ENCODE data around the gene MYOM3. TPM values are rescaled to one million over a fixed set of nuclear protein-coding genes. Genes with fewer than 3 reads are reported as not detected.

The MYOM3 gene
- polyA plus RNA-seq, 2 donors = 0.27 to 0.37 TPM

- H3K4me1 ChIP-seq (ENCODE audit: control insufficient read depth in 2 of 2, insufficient read depth in 2 of 2, low read length in 1 of 2) = peaks cover 0 to 3% of the 10 kb centered on the region in 2 donors
- no peaks in the 10 kb centered on the region for H3K27me3 ChIP-seq (ENCODE audit: control insufficient read depth in 1 of 2, insufficient read depth in 2 of 2, low read length in 2 of 2)
- H3K9me3 ChIP-seq (ENCODE audit: control insufficient read depth in 2 of 2, insufficient read depth in 1 of 2, low read depth in 1 of 2, low read length in 1 of 2) = no peaks in the 10 kb centered on the region
- no peak overlapping the region for H3K27ac ChIP-seq (ENCODE audit: low read depth in 2 of 2, low read length in 1 of 2)
- H3K4me3 ChIP-seq (ENCODE audit: low read depth in 1 of 2, low read length in 2 of 2) = no peak overlapping the region
- 76 to 83% methylated on average over 9 of the region's 9 CpGs for WGBS, 2 donors
- H3K36me3 ChIP-seq (ENCODE audit: control insufficient read depth in 2 of 2, insufficient read depth in 2 of 2, low read length in 1 of 2) = no peaks in the 10 kb centered on the region
Measured at GRCh38 chr1:24093732-24094131, 18.2 kb downstream of the MYOM3 start.

- Histone ChIP-seq H3K36me3 (ENCODE audit: control insufficient read depth in 2 of 2, insufficient read depth in 2 of 2, low read length in 1 of 2) (no peaks in the 10 kb centered on the region), H3K27ac (ENCODE audit: low read depth in 2 of 2, low read length in 1 of 2) (no peak overlapping the region), H3K4me1 (ENCODE audit: control insufficient read depth in 2 of 2, insufficient read depth in 2 of 2, low read length in 1 of 2) (peaks cover 0 to 3% of the 10 kb centered on the region in 2 donors), H3K9me3 (ENCODE audit: control insufficient read depth in 2 of 2, insufficient read depth in 1 of 2, low read depth in 1 of 2, low read length in 1 of 2) (no peaks in the 10 kb centered on the region), H3K27me3 (ENCODE audit: control insufficient read depth in 1 of 2, insufficient read depth in 2 of 2, low read length in 2 of 2) (no peaks in the 10 kb centered on the region), H3K4me3 (ENCODE audit: low read depth in 1 of 2, low read length in 2 of 2) (no peak overlapping the region)
- 92 to 95% methylated on average over 9 of the region's 9 CpGs for WGBS, 2 donors
Measured at GRCh38 chr1:24092979-24093378, 19.0 kb downstream of the MYOM3 start.

GRCh38 chr1:24091971-24092482 is 19.9 kb downstream of the MYOM3 start:
- no peaks in the 10 kb centered on the region for H3K9me3 ChIP-seq (ENCODE audit: control insufficient read depth in 2 of 2, insufficient read depth in 1 of 2, low read depth in 1 of 2, low read length in 1 of 2)
- no peaks in the 10 kb centered on the region for H3K27me3 ChIP-seq (ENCODE audit: control insufficient read depth in 1 of 2, insufficient read depth in 2 of 2, low read length in 2 of 2)
- no peak overlapping the region for H3K27ac ChIP-seq (ENCODE audit: low read depth in 2 of 2, low read length in 1 of 2)
- no peak overlapping the region for H3K4me3 ChIP-seq (ENCODE audit: low read depth in 1 of 2, low read length in 2 of 2)
- 75 to 81% methylated on average over 13 of the region's 13 CpGs for WGBS, 2 donors
- peaks cover 0 to 3% of the 10 kb centered on the region in 2 donors for H3K4me1 ChIP-seq (ENCODE audit: control insufficient read depth in 2 of 2, insufficient read depth in 2 of 2, low read length in 1 of 2)
- no peaks in the 10 kb centered on the region for H3K36me3 ChIP-seq (ENCODE audit: control insufficient read depth in 2 of 2, insufficient read depth in 2 of 2, low read length in 1 of 2)

- H3K27me3 ChIP-seq (ENCODE audit: control insufficient read depth in 1 of 2, insufficient read depth in 2 of 2, low read length in 2 of 2) = no peaks in the 10 kb centered on the region
- no peak overlapping the region for H3K27ac ChIP-seq (ENCODE audit: low read depth in 2 of 2, low read length in 1 of 2)
- H3K9me3 ChIP-seq (ENCODE audit: control insufficient read depth in 2 of 2, insufficient read depth in 1 of 2, low read depth in 1 of 2, low read length in 1 of 2) = no peaks in the 10 kb centered on the region
- peaks cover 0 to 3% of the 10 kb centered on the region in 2 donors for H3K4me1 ChIP-seq (ENCODE audit: control insufficient read depth in 2 of 2, insufficient read depth in 2 of 2, low read length in 1 of 2)
- no peak overlapping the region for H3K4me3 ChIP-seq (ENCODE audit: low read depth in 1 of 2, low read length in 2 of 2)
- no peaks in the 10 kb centered on the region for H3K36me3 ChIP-seq (ENCODE audit: control insufficient read depth in 2 of 2, insufficient read depth in 2 of 2, low read length in 1 of 2)
- WGBS, 2 donors = 94 to 95% methylated on average over 11 of the region's 11 CpGs
Measured at GRCh38 chr1:24090736-24091135, 21.2 kb downstream of the MYOM3 start.

- Histone ChIP-seq H3K9me3 (ENCODE audit: control insufficient read depth in 2 of 2, insufficient read depth in 1 of 2, low read depth in 1 of 2, low read length in 1 of 2) (no peaks in the 10 kb centered on the region), H3K36me3 (ENCODE audit: control insufficient read depth in 2 of 2, insufficient read depth in 2 of 2, low read length in 1 of 2) (no peaks in the 10 kb centered on the region), H3K4me1 (ENCODE audit: control insufficient read depth in 2 of 2, insufficient read depth in 2 of 2, low read length in 1 of 2) (peaks cover 0 to 3% of the 10 kb centered on the region in 2 donors), H3K4me3 (ENCODE audit: low read depth in 1 of 2, low read length in 2 of 2) (no peak overlapping the region), H3K27me3 (ENCODE audit: control insufficient read depth in 1 of 2, insufficient read depth in 2 of 2, low read length in 2 of 2) (no peaks in the 10 kb centered on the region), H3K27ac (ENCODE audit: low read depth in 2 of 2, low read length in 1 of 2) (no peak overlapping the region)
- WGBS, 2 donors = 56 to 61% methylated on average over 14 of the region's 14 CpGs
Measured at GRCh38 chr1:24089743-24090555, 22.0 kb downstream of the MYOM3 start.

- Histone ChIP-seq H3K36me3 (ENCODE audit: control insufficient read depth in 2 of 2, insufficient read depth in 2 of 2, low read length in 1 of 2) (no peaks in the 10 kb centered on the region), H3K27ac (ENCODE audit: low read depth in 2 of 2, low read length in 1 of 2) (no peak overlapping the region), H3K4me1 (ENCODE audit: control insufficient read depth in 2 of 2, insufficient read depth in 2 of 2, low read length in 1 of 2) (peaks cover 0 to 3% of the 10 kb centered on the region in 2 donors), H3K4me3 (ENCODE audit: low read depth in 1 of 2, low read length in 2 of 2) (no peak overlapping the region), H3K27me3 (ENCODE audit: control insufficient read depth in 1 of 2, insufficient read depth in 2 of 2, low read length in 2 of 2) (no peaks in the 10 kb centered on the region), H3K9me3 (ENCODE audit: control insufficient read depth in 2 of 2, insufficient read depth in 1 of 2, low read depth in 1 of 2, low read length in 1 of 2) (no peaks in the 10 kb centered on the region)
- 79 to 82% methylated on average over 14 of the region's 14 CpGs for WGBS, 2 donors
Measured at GRCh38 chr1:24089027-24089742, 22.8 kb downstream of the MYOM3 start.

GRCh38 chr1:24086466-24086865 is 25.5 kb downstream of the MYOM3 start:
- WGBS, 2 donors = 94% methylated on average over 16 of the region's 16 CpGs
- H3K27ac ChIP-seq (ENCODE audit: low read depth in 2 of 2, low read length in 1 of 2) = no peak overlapping the region
- peaks cover 0 to 3% of the 10 kb centered on the region in 2 donors for H3K4me1 ChIP-seq (ENCODE audit: control insufficient read depth in 2 of 2, insufficient read depth in 2 of 2, low read length in 1 of 2)
- no peaks in the 10 kb centered on the region for H3K27me3 ChIP-seq (ENCODE audit: control insufficient read depth in 1 of 2, insufficient read depth in 2 of 2, low read length in 2 of 2)
- H3K36me3 ChIP-seq (ENCODE audit: control insufficient read depth in 2 of 2, insufficient read depth in 2 of 2, low read length in 1 of 2) = no peaks in the 10 kb centered on the region
- H3K4me3 ChIP-seq (ENCODE audit: low read depth in 1 of 2, low read length in 2 of 2) = no peak overlapping the region
- H3K9me3 ChIP-seq (ENCODE audit: control insufficient read depth in 2 of 2, insufficient read depth in 1 of 2, low read depth in 1 of 2, low read length in 1 of 2) = no peaks in the 10 kb centered on the region

- no peak overlapping the region for H3K4me3 ChIP-seq (ENCODE audit: low read depth in 1 of 2, low read length in 2 of 2)
- H3K27ac ChIP-seq (ENCODE audit: low read depth in 2 of 2, low read length in 1 of 2) = no peak overlapping the region
- H3K27me3 ChIP-seq (ENCODE audit: control insufficient read depth in 1 of 2, insufficient read depth in 2 of 2, low read length in 2 of 2) = no peaks in the 10 kb centered on the region
- 65 to 93% methylated on average over 3 of the region's 3 CpGs for WGBS, 2 donors
- no peaks in the 10 kb centered on the region for H3K9me3 ChIP-seq (ENCODE audit: control insufficient read depth in 2 of 2, insufficient read depth in 1 of 2, low read depth in 1 of 2, low read length in 1 of 2)
- peaks cover 0 to 3% of the 10 kb centered on the region in 2 donors for H3K4me1 ChIP-seq (ENCODE audit: control insufficient read depth in 2 of 2, insufficient read depth in 2 of 2, low read length in 1 of 2)
- H3K36me3 ChIP-seq (ENCODE audit: control insufficient read depth in 2 of 2, insufficient read depth in 2 of 2, low read length in 1 of 2) = no peaks in the 10 kb centered on the region
Measured at GRCh38 chr1:24085546-24085945, 26.4 kb downstream of the MYOM3 start.

- Histone ChIP-seq H3K9me3 (ENCODE audit: control insufficient read depth in 2 of 2, insufficient read depth in 1 of 2, low read depth in 1 of 2, low read length in 1 of 2) (no peaks in the 10 kb centered on the region), H3K27ac (ENCODE audit: low read depth in 2 of 2, low read length in 1 of 2) (no peak overlapping the region), H3K27me3 (ENCODE audit: control insufficient read depth in 1 of 2, insufficient read depth in 2 of 2, low read length in 2 of 2) (no peaks in the 10 kb centered on the region), H3K4me1 (ENCODE audit: control insufficient read depth in 2 of 2, insufficient read depth in 2 of 2, low read length in 1 of 2) (no peaks in the 10 kb centered on the region), H3K4me3 (ENCODE audit: low read depth in 1 of 2, low read length in 2 of 2) (no peak overlapping the region), H3K36me3 (ENCODE audit: control insufficient read depth in 2 of 2, insufficient read depth in 2 of 2, low read length in 1 of 2) (no peaks in the 10 kb centered on the region)
Measured at GRCh38 chr1:24085007-24085406, 26.9 kb downstream of the MYOM3 start.
